Dermis microvascular lymphatic vessel endothelial cell (primary cell): ENCODE results near the gene EEFSEC. TPM values are rescaled to one million over a fixed set of nuclear protein-coding genes. Genes with fewer than 3 reads are reported as not detected.

ENCODE experiments used
- DNase-seq, 2 donors: peaks; one replicate each; pipeline versions ENCODE4 v3.0.0 to v3.0.0-alpha.2; 2010; ENCODE audit warnings: low read depth in 2 of 2
- total RNA-seq: library from RNA; depleted of rRNA; stranded (reverse); fragments of >200 nt; gene quantifications from 2 replicates; pipeline ENCODE4 v1.2.1, GENCODE V29; 2014

EEFSEC gene
- total RNA-seq, 1 donor from 2014 or later: 1.8 TPM

DNA sequence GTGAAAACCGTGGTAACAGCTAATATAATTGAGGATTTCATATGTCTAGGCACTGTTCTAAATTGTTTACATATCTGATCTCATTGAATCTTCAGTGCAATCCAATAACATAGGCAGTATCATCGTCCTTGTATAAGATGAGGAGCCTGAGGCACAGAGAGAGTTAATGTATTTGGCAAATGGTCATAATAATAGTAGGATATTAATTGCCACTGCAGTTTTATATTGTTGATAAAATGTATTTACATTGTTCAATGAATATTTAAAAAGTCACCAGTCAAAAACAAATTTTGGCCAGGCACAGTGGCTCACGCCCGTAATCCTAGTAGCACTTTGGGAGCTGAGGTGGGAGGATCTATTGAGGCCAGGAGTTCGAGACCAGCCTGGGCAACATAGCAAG is 88.5 kb downstream of the EEFSEC start:
- DNase-seq: no peak

GRCh38 chr3:128242818-128243601 is 89.7 kb downstream of the EEFSEC start:
- DNase-seq: no peak

GRCh38 chr3:128243602-128244504 is 90.6 kb downstream of the EEFSEC start:
- DNase-seq: no peak

DNA sequence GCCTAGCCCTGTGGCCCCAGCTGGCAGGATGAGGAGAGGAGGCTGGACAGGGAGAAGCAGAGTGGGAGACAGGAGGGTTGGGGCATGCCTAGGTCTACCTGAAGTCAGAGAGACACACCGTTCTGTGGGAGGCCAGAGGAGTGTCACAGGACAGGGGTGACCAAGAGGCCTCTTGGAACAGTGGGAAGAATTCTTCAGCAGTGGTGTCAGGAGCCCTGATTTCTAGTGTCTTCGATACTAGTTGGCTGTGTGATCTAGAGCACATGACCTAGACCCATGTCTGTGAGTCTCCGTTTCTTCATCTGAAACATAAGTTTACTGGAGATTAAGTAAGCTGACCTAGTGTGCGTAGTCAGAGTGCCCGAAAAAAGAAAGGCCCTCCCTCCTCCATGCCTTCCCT is 92.2 kb downstream of the EEFSEC start:
- DNase-seq: no peak

DNA sequence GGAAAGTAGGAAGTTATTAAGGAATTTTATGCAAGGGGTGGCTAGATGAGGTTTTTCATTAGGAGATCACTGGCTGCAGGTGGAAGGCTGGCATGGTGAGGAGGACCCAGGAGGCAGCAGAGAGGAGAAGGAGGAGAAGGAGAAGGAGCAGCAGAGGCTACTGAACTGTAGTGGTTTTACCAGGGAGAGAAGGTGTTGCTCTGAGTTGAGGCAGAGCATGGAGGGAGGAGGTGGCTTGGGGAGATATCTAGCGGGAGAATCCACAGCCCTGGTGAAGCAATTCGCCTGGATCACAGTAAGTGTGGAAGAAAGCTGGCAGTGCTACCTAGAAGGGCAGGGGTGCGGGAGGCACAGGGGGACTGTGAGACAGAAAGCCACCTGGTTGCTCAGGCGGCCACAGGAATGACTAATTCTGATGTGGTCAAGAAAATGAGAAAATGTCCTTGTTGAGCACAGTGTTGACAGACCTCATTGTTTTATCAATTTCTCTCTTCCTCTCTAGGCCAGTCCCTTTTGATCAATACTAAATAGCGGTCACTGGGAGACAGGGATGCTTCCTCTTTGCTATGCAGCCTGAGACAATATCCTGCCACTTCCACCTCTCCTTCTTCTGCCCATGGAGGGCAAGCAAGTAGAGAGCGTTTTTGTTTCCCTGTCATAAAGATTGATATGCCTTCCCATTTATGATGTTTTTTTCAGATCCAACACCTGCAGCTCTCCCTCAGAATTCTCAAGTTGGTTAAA is 94.6 kb downstream of the EEFSEC start:
- DNase-seq: no peak

- DNase-seq: peak in 1 of 2 donors; percentile 19
Measured at GRCh38 chr3:128252083-128252482, 98.8 kb downstream of the EEFSEC start.

DNA sequence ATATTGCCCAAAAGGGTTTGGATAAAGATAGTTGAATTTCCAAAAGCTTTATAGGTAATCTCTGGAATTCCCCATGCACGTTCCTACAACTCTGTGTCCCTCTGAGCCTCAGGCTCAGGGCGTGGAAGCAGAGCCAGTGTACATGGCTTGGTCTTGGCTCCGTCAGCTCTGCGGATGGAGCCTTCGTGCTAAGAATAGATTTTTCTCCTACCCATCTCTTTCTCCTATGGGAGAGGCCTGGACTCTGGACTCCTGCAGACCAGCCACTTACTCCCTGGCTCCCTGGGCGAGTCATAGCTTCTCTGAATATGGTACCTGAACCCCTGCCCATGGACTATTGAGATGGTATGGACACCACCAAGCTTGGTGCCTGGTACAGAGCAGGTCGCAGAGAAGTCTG is 99.9 kb downstream of the EEFSEC start:
- DNase-seq: no peak

DNA sequence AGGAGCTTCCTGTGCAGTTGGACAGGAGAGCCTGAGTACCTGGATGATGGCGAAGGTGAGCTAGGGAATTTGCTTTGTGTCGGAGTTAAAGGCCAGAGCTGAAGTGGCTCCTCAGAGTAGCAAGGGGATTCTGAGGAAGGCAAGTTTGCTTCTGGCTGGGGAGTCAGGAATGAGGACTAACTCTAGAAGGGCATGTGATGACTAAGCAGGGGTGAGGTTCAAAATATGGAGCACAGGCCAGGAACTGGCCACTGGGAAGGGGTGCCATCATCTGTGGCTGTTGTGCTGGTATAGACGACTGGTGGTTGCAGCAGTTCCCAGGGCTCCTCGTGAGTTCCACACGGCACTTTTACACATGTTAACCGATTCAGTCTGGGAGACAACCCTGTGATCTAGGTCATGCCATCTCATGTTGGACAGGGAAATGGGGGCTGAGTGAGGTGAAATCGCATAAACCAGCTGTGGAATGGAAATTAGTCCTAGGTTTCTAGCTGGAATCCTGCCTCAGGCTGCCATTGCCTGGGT is 100.8 kb downstream of the EEFSEC start:
- DNase-seq: no peak

- no peak for DNase-seq
Measured at GRCh38 chr3:128254967-128255366, 101.7 kb downstream of the EEFSEC start.

GRCh38 chr3:128256131-128256530 is 102.8 kb downstream of the EEFSEC start:
- DNase-seq: no peak

GRCh38 chr3:128257632-128258031 is 104.4 kb downstream of the EEFSEC start:
- no peak for DNase-seq

DNA sequence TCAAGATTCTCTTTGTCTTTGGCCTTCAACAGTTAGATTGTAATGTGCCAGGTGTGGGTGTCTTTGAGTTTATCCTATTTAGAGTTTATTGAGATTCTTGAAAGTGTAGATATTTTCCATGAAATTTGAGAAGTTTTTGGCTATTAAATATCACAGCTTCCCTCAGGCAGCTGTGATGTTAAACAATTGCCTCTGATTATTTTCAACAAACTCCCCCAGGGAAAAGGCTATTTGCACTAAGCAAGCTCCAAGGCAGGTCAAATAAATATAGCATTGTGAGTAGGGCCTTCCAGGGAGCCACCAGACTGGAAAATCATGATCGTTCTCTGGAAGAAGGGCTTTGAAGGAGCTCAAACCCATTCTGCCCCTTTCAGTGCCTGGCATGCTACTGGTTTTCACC is 107.0 kb downstream of the EEFSEC start:
- DNase-seq: no peak

GRCh38 chr3:128262457-128262856 is 109.2 kb downstream of the EEFSEC start:
- no peak for DNase-seq

GRCh38 chr3:128263118-128263517 is 109.8 kb downstream of the EEFSEC start:
- no peak for DNase-seq

DNA sequence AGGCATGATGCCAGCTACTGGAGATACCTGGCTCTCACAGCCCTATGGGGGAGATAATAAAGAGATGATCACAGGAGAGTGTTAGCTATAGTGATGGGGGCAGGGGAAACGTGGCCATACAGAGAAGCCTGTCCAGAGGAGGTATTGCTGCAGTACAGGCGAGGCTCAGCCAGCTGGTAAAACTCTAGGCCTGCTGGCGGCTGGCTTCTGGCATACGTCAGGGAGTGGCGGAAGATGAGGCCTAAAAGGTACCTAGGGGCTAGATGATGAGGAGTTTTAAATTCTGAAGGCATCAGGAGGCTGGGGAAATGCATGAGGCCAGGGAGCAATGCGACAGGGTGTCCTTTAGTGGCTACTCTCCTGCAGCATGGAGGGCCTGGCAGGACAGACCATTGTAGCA is 110.7 kb downstream of the EEFSEC start:
- no peak for DNase-seq

DNA sequence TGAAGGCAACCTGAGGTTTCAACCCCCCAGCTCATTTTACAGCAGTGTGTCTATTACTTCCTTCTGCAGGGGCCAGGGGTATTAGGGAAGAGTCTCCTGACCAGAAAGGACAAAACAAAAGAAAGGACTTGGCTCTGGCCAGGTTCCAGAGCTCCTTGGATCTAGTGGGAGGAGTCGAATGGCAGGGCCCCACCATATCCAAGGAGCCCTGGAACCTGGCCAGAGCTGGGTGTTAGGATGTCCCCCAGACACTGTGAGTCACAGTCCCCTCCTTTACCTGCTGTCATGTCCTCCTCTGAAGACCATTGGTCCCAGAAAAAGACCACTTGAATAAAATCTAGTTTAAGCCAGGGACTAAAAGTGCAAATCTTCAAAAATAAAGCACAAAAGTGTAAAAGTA is 113.2 kb downstream of the EEFSEC start:
- peak in 1 of 2 donors; percentile 36 for DNase-seq

DNA sequence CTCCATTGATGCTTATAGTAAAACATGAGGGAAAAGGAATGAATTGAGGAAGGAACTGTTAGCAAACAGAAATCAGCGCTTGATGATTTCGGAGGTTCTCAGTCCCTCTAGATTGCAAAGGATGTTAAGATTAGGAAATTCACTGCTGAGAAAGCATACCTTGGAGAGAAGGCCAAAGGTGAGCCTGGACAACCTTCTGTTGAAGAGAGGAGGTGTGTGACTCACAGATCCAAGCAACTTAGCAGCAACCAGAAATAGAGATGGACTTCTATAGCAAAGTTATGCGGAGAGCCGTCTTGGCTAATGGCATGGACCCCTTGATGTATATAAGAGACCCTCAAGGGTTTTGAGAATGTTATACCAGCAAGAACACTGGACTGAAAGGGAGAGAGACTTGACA is 114.3 kb downstream of the EEFSEC start:
- DNase-seq: no peak

- no peak for DNase-seq
Measured at GRCh38 chr3:128269006-128269775, 115.9 kb downstream of the EEFSEC start.

- DNase-seq: no peak
Measured at GRCh38 chr3:128269796-128270195, 116.5 kb downstream of the EEFSEC start.

- DNase-seq: no peak
Measured at GRCh38 chr3:128270559-128271492, 117.5 kb downstream of the EEFSEC start.
